Cardiac fibroblast (primary cell): ENCODE results near the gene CRYBG2.

Experiments used
- DNase-seq, 2 donors: peaks; one replicate each; pipeline versions ENCODE4 v3.0.0 to v3.0.0-alpha.2; 2010; ENCODE audit warnings: low read depth in 2 of 2
- H3K4me3 ChIP-seq, 2 donors: replicated peaks in 1 of 2; 1 replicate in 1 of 2; 2 replicates in 1 of 2; pipeline ENCODE4 v1.5.1; 2011; ENCODE audit warnings: low read depth in 2 of 2, low read length in 2 of 2, mild to moderate bottlenecking in 2 of 2, moderate library complexity in 1 of 2
- CTCF ChIP-seq: IDR thresholded peaks from one replicate; pipeline ENCODE4 v1.5.1; 2011; ENCODE audit warnings: low read depth, mild to moderate bottlenecking, low read length, inconsistent platforms

The CRYBG2 gene

GRCh38 chr1:26282401-26282918 lies 71.5 kb downstream of the CRYBG2 start:
- H3K4me3 ChIP-seq: no peak overlapping the region
- DNase-seq: no peak
- no peak for TF ChIP-seq CTCF

- DNase-seq: peak in 1 of 2 donors; percentile 51
- no peak for TF ChIP-seq CTCF
- peak overlapping the region; percentile 8 to 86 for H3K4me3 ChIP-seq
These were observed 72.0 kb downstream of the CRYBG2 start for GRCh38 chr1:26281971-26282370.

GRCh38 chr1:26281091-26281958 lies 72.6 kb downstream of the CRYBG2 start:
- peak in 1 of 2 donors; percentile 26 for DNase-seq
- peak overlapping the region; percentile 79 to 86 for H3K4me3 ChIP-seq

GRCh38 chr1:26280333-26281042 lies 73.4 kb downstream of the CRYBG2 start:
- peak overlapping the region; percentile 79 to 86 for H3K4me3 ChIP-seq
- TF ChIP-seq CTCF: no peak
- DNase-seq: peak in 1 of 2 donors; percentile 37

More at GRCh38 chr1:26281091-26281958, 72.6 kb downstream of the CRYBG2 start:
- no peak for TF ChIP-seq CTCF

- peak; percentile 49 for TF ChIP-seq CTCF
- peak; percentile 77 to 87 for DNase-seq
- H3K4me3 ChIP-seq: peak within 1 kb of the TSS; percentile 79 to 86
These were observed 74.2 kb downstream of the CRYBG2 start, which contains the start of gene SH3BGRL3 for GRCh38 chr1:26279456-26280332. Gene SH3BGRL3, plus strand, starts transcription at chr1:26280086. Its CDS starts 70 bp downstream, at chr1:26280156.
